GM12872 (cell line): ENCODE data around the gene ZNF655.

Experiments
- TF ChIP-seq, protein P1 (sequence below): IDR thresholded peaks from 3 replicates; pipeline ENCODE4 v1.5.1; 2011; ENCODE audit warnings: low read depth, mild to moderate bottlenecking, low read length, moderate library complexity; ENCODE audit not compliant: insufficient read depth

The ZNF655 gene

DNA sequence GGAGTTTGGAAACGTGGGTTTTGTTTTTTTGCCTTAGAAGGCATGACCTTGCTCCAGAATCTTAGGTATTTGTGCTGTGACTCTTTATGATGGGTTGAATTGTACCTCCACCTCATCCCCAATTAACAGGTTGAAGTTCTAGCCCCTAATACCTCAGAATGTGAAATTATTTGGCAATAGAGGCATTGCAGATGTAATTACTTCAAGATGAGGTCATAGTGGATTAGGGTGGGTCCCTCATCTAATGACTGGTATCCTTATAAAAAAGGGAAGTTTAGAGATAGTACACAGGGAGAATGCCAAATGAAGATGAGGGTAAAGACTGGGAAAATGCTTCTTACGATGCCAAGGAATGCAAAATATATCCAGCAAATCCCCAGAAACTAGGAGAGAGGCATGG, 3.5 kb upstream of the ZNF655 start:
- TF ChIP-seq, protein P1, sequence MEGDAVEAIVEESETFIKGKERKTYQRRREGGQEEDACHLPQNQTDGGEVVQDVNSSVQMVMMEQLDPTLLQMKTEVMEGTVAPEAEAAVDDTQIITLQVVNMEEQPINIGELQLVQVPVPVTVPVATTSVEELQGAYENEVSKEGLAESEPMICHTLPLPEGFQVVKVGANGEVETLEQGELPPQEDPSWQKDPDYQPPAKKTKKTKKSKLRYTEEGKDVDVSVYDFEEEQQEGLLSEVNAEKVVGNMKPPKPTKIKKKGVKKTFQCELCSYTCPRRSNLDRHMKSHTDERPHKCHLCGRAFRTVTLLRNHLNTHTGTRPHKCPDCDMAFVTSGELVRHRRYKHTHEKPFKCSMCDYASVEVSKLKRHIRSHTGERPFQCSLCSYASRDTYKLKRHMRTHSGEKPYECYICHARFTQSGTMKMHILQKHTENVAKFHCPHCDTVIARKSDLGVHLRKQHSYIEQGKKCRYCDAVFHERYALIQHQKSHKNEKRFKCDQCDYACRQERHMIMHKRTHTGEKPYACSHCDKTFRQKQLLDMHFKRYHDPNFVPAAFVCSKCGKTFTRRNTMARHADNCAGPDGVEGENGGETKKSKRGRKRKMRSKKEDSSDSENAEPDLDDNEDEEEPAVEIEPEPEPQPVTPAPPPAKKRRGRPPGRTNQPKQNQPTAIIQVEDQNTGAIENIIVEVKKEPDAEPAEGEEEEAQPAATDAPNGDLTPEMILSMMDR = no peak

DNA sequence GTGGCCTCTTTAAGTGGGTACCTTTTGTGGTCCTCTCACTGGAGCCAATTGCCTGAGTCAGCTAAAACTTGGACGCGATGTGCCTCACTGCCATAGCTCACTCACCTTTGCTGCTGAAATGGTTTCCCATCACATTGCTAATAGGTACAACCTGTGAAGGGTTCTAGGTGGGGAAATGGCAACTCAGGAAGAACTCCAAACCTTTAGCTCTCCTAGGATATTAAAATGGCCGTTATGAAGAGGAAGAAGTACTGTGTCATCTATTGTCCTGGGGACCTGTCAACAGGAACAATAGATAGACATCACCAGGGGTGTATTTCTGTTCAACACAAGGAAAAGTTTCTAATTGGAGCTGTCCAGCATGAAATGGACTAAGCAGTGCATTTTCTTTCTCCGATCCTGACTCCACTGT, 1.2 kb upstream of the ZNF655 start:
- TF ChIP-seq, protein P1 = no peak

DNA sequence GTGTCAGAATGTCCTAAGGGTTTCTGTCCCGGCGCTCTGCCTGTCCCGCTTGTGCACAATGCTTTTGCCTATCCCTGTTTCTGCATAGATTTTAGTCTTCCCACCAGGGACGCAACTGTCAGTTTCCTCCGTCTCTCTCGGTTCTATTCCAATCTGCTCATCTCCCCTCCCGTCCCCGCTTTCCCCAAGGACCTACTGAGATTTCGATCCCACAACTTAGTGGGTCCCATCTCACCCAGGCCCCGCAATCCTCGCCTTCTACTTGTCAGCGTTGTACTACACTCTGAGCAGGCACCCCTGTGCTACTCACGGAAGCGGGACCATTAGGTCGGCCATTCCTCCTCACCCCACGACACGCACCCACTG, 519 bp upstream of the ZNF655 start:
- TF ChIP-seq, protein P1 = no peak

DNA sequence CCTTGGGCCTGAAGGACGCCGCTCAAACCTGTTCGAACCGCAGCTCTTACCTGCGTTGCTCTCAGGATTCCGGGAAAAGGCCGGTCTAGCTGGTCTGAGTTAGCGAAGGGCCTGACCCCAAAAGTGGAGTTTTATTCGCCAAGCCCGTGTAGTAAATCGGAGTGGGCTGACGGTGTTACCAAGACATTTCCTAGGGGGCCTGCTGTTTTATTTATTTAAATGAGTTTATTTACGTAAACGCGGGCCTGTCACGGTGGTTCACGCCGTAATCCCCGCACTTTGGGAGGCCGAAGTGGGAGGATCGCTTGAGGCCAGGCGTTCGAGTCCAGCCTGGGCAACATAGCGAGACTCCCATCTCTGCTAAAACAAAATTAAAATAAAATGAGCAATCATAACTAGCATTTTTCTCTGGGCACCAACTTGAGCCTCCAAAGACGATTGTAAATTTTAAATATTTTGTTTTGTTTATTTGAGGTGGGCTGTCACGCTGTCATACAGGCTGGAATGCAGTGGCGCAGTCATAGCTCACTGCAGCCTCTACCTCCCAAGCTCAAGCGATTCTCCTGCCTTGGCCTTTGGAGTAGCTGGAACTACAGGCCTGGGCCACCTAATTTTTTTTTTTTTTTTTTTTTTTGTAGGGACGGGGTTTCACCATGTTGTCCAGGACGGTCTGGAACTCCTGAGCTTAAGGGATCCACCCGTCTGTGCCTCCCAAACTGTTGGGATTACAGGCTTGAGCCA, 903 bp downstream of the ZNF655 start:
- TF ChIP-seq, protein P1 = no peak

DNA sequence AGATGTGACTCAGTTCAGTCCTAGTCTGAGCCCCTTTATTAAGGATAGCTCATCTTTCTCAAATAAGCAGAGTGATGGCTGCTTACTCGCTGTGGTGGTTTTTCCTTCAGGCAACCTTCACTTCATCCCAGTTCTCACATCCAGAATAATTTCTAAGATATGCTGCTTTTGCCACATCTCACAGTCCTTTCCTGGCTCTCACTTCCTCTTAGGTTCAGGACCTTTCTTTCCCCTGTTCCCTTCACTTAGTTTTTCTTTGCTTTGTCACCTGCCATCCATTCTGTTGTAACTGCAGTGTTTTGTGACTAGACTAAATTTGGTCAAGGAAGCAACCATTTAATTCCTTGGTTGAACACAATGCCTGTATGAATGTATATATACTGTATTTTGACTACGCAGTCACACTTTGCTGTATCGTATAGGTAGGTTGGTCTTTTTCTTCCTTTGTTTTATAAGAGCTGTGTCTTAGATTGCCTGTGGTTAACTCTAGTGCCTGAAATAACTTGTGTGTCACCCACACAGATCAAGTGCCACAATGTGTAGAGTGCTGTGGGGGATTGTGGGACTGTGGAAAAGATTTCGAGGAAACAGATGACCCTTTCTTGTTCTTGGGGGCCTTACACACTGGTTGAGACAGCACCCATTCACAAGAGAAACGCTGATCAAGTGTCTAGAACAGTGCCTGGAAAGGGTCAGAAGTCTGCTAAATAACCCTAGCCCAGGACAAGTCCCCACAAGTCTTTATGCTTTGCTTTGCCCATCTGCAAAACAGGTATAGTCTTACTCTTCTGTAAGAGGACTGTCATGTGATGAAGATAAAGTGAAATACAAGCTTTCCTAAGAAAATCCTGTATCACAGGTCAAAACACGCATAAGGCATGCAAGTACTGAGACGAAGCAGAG, 2.6 kb downstream of the ZNF655 start:
- TF ChIP-seq, protein P1 = no peak

DNA sequence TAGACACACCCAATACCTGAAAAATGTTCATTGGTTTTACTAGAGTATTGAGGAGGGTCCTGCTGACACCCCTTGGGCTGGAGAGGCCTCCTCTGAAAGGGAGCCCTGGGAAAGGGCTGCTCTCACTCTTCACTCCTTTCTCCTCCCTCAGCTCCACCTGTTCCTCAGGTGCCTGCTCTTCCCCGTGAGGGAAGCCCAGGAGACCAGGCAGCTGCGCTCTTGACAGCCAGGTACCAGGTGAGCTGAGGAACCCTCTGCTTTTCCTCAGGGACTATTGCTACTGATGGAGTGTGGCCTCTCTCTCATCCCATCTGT, 3.3 kb downstream of the ZNF655 start:
- TF ChIP-seq, protein P1 = no peak

DNA sequence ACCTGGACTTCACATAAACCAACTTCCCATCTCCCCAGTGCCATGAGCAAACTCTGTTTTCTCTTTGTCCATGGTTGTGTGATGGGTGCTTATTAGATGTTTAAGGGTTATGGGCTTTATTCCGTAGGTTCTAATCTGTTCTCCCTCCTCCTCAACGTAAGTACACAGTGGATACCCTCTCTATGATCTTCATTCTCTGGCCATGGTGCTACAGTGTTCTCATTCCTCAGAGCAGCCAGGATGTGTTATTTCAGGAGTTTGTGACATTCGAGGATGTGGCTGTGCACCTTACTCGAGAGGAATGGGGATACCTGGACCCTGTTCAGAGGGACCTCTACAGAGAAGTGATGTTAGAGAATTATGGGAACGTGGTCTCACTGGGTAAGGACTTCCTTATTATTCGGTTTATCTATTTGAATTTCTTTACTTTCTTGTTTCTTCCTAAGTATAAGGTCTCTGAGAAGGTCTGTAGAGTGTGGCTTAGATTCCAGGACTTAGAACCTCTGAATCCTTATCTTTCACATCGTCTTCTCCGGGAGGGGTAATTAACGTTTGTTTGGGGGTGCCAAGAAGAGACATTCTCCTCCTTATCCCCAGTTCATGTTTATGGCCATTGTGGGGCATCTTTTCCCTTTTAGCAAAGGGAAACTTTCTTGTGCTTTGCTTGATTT, 3.8 kb downstream of the ZNF655 start:
- TF ChIP-seq, protein P1 = no peak
